OCI-LY1 (cell line): ENCODE data around the gene GDF7.

Experiments used
- H2AFZ ChIP-seq: fragments of 200-600 bp; sonication (generic), shearing (Covaris generic); 2 replicates; pipeline ENCODE4 v1.6.0; 2014; ENCODE audit warnings: antibody characterized with exemption, mild to moderate bottlenecking, low read length
- H3F3A ChIP-seq: fragments of 200-600 bp; sonication (generic), shearing (Covaris generic); 2 replicates; pipeline ENCODE4 v1.6.0; 2014; ENCODE audit warnings: mild to moderate bottlenecking, antibody characterized with exemption, low read length, moderate library complexity; ENCODE audit not compliant: insufficient read depth
- H3K27ac ChIP-seq: fragments of 200-600 bp; sonication (generic); 2 replicates; pipeline ENCODE4 v1.5.1; 2014; ENCODE audit warnings: low read length, mixed run types, mild to moderate bottlenecking, low read depth; ENCODE audit not compliant: poor library complexity, severe bottlenecking
- H3K27me3 ChIP-seq: fragments of 200-600 bp; sonication (generic); 2 replicates; pipeline ENCODE4 v1.6.0; 2014; ENCODE audit warnings: antibody characterized with exemption, mild to moderate bottlenecking, low read length, moderate library complexity; ENCODE audit not compliant: insufficient read depth
- H3K36me3 ChIP-seq: fragments of 200-600 bp; sonication (generic); 2 replicates; pipeline ENCODE4 v1.6.1; 2014; ENCODE audit warnings: mild to moderate bottlenecking, antibody characterized with exemption, low read length, moderate library complexity, mixed read lengths; ENCODE audit not compliant: insufficient read depth
- H3K4me1 ChIP-seq: fragments of 200-600 bp; sonication (generic); 2 replicates; pipeline ENCODE4 v1.5.1; 2014; ENCODE audit warnings: mild to moderate bottlenecking, low read length, moderate library complexity; ENCODE audit not compliant: insufficient read depth, severe bottlenecking
- H3K4me2 ChIP-seq: fragments of 200-600 bp; sonication (generic), shearing (Covaris generic); 2 replicates; pipeline ENCODE4 v1.6.1; 2014; ENCODE audit warnings: low read length
- H3K4me3 ChIP-seq: fragments of 200-600 bp; sonication (generic); 2 replicates; pipeline ENCODE4 v1.5.1; 2014; ENCODE audit warnings: low read length, low read depth, mild to moderate bottlenecking, mixed read lengths; ENCODE audit not compliant: poor library complexity, severe bottlenecking
- H3K79me2 ChIP-seq: fragments of 200-600 bp; shearing (Covaris generic); 2 replicates; pipeline ENCODE4 v1.6.1; 2016; ENCODE audit warnings: mixed run types, low read length, mixed read lengths; ENCODE audit not compliant: insufficient read depth
- H3K9ac ChIP-seq: fragments of 200-600 bp; sonication (generic), shearing (Covaris generic); 2 replicates; pipeline ENCODE4 v1.6.1; 2014; ENCODE audit warnings: mild to moderate bottlenecking, low read length, mixed read lengths
- H3K9me2 ChIP-seq: fragments of 200-600 bp; sonication (generic), shearing (Covaris generic); 2 replicates; pipeline ENCODE4 v1.6.1; 2014; ENCODE audit warnings: low read depth, mild to moderate bottlenecking, low read length, mixed read lengths
- H3K9me3 ChIP-seq: fragments of 200-600 bp; shearing (Covaris generic); 2 replicates; pipeline ENCODE4 v1.6.1; 2014; ENCODE audit warnings: low read length, mixed read lengths
- H4K20me1 ChIP-seq: fragments of 200-600 bp; sonication (generic), shearing (Covaris generic); 2 replicates; pipeline ENCODE4 v1.6.0; 2016; ENCODE audit warnings: mild to moderate bottlenecking, low read length; ENCODE audit not compliant: insufficient read depth
- CTCF ChIP-seq: fragments of 200-600 bp; sonication (generic), shearing (Covaris generic); IDR thresholded peaks from 2 replicates; pipeline ENCODE4 v1.5.1; 2017; ENCODE audit warnings: mild to moderate bottlenecking, antibody characterized with exemption, low read length, moderate library complexity, mixed read lengths
- EZH2 ChIP-seq: fragments of 200-600 bp; sonication (generic), shearing (Covaris generic); IDR thresholded peaks from 2 replicates; pipeline ENCODE4 v1.8.0; 2017; ENCODE audit warnings: borderline replicate concordance, mixed run types, mild to moderate bottlenecking, antibody characterized with exemption, low read length, moderate library complexity, mixed read lengths

GDF7 gene

GRCh38 chr2:20650393-20650876, 16.5 kb upstream of the GDF7 start:
- H3K27me3 ChIP-seq, result no peaks in the 10 kb centered on the region
- TF ChIP-seq EZH2 (no peak), CTCF (no peak)
- no peaks in the 10 kb centered on the region for H3K36me3 ChIP-seq
- H3K79me2 ChIP-seq, result no peaks in the 10 kb centered on the region
- H3K4me2 ChIP-seq, result peak overlapping the region; percentile 97
- no peaks in the 10 kb centered on the region for H4K20me1 ChIP-seq
- no peak overlapping the region for H3K27ac ChIP-seq
- H3F3A ChIP-seq, result no peaks in the 10 kb centered on the region
- H3K4me1 ChIP-seq, result peaks cover 17% of the 10 kb centered on the region
- no peaks in the 10 kb centered on the region for H3K9me3 ChIP-seq
- H3K9me2 ChIP-seq, result no peaks in the 10 kb centered on the region
- H2AFZ ChIP-seq, result no peak overlapping the region
- H3K9ac ChIP-seq, result peak overlapping the region; percentile 73
- peak overlapping the region; percentile 82 for H3K4me3 ChIP-seq

DNA sequence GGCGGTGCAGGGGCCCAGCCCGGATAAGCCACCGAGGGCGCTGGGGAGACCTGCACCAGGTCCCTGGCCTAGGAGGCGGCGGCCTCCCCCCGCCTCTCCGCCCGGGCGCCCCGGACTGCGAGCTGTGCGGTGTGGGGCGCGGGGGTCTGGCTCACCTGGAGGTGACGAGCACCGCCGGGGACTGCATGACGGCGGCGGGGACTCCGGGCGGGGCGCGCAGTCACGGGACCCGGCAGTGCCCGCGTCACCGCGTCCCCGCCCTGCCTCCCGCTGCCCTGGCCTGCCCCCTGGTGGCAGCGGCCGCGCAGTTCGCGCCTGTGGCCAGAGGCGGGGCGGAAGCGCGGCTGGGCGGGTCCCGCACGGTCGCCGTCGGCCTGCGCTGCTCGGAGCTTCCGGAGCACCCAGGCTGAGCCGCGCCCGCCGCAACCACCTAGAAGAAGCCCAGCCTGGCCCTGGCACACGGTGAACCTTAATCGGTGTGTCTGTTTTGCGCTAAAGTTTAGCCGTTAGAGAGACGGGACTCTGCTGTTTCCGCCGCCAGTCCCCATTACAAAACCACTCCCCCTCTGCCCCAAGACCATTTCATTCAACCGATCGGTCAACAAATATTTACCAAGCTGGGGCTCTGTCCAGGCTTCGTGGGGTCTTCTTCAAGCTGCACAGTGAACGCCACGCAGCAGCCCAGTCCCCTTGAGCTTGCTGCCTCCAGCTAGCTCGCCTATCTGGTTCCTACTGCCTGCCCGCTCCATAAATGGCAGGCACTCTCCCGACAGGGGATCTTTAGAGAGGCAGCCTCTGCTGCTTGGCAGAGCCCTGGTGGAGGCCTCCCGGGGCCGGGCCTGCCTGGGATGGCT, 15.8 kb upstream of the GDF7 start, which contains the start of gene HS1BP3:
Gene HS1BP3 (minus strand): TSS at position 222 of the 854 bp plus-strand sequence. CDS start 35 bp downstream, at position 187.
- Histone ChIP-seq H2AFZ (peak within 1 kb of the TSS; percentile 7), H3K27ac (no peak within 1 kb of the TSS), H3K9me2 (no peaks in the 10 kb centered on the region), H4K20me1 (no peaks in the 10 kb centered on the region), H3K79me2 (no peaks in the 10 kb centered on the region), H3K9me3 (no peaks in the 10 kb centered on the region), H3K36me3 (no peaks in the 10 kb centered on the region), H3K27me3 (no peaks in the 10 kb centered on the region), H3K9ac (peak within 1 kb of the TSS; percentile 73), H3K4me2 (peak within 1 kb of the TSS; percentile 97), H3F3A (no peaks in the 10 kb centered on the region), H3K4me3 (peak within 1 kb of the TSS; percentile 82), H3K4me1 (peaks cover 17% of the 10 kb centered on the region)
- TF ChIP-seq CTCF (peak; percentile 58), EZH2 (no peak)

- Histone ChIP-seq H3K4me1 (peaks cover 17% of the 10 kb centered on the region), H3K9ac (peak overlapping the region; percentile 61), H3K27ac (no peak overlapping the region), H3K27me3 (0 out of 2 replicates have a peak, but pooled peaks cover 2% of the 10 kb centered on the region), H3K79me2 (no peaks in the 10 kb centered on the region), H2AFZ (peak overlapping the region; percentile 7), H3K9me3 (no peaks in the 10 kb centered on the region), H3K4me3 (peak overlapping the region; percentile 82), H3F3A (no peaks in the 10 kb centered on the region), H3K36me3 (no peaks in the 10 kb centered on the region), H3K4me2 (peak overlapping the region; percentile 97), H4K20me1 (no peaks in the 10 kb centered on the region), H3K9me2 (no peaks in the 10 kb centered on the region)
- TF ChIP-seq CTCF (no peak), EZH2 (no peak)
Observed at GRCh38 chr2:20651731-20652099, 15.2 kb upstream of the GDF7 start.
